ENCODE data around the gene SRP72. TPM values are rescaled to one million over a fixed set of nuclear protein-coding genes. Genes with fewer than 3 reads are reported as not detected.

Gene SRP72
- total RNA-seq, 4 donors from 2014 or later = 52.2 to 99.2 (median 77.0) TPM

DNA sequence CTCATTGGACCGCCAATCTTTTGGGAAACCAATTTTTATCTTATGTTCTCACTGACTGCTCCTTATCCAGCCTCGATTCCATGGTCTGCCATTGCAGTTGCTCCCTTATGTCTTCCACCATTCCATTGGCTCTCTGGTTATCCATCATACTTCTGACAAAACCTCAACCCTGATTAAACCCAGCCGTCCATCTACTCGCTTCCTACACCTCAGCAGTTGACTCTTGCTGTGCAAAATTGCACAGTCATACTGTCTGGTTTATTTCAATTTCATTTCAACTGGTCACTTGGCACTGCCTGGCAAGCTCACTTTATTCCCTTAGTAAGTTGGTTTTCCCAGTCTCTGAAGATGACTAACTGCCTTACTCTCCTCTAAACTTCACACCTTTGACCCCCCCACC lies 64.4 kb downstream of the SRP72 start:
- no peak overlapping the region for H3K4me3 ChIP-seq
- no peak overlapping the region for H3K27ac ChIP-seq
- WGBS = 82% methylated on average over 4 of the region's 4 CpGs
- peaks cover 6% of the 10 kb centered on the region for H3K27me3 ChIP-seq
- H3K36me3 ChIP-seq = no peaks in the 10 kb centered on the region
- TF ChIP-seq POLR2A (IDR thresholded peaks at IDR 0.05) (no peak), POLR2AphosphoS5 (IDR thresholded peaks at IDR 0.05) (no peak), EP300 (IDR thresholded peaks at IDR 0.05) (no peak)
- TF ChIP-seq, protein P1, sequence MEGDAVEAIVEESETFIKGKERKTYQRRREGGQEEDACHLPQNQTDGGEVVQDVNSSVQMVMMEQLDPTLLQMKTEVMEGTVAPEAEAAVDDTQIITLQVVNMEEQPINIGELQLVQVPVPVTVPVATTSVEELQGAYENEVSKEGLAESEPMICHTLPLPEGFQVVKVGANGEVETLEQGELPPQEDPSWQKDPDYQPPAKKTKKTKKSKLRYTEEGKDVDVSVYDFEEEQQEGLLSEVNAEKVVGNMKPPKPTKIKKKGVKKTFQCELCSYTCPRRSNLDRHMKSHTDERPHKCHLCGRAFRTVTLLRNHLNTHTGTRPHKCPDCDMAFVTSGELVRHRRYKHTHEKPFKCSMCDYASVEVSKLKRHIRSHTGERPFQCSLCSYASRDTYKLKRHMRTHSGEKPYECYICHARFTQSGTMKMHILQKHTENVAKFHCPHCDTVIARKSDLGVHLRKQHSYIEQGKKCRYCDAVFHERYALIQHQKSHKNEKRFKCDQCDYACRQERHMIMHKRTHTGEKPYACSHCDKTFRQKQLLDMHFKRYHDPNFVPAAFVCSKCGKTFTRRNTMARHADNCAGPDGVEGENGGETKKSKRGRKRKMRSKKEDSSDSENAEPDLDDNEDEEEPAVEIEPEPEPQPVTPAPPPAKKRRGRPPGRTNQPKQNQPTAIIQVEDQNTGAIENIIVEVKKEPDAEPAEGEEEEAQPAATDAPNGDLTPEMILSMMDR (IDR thresholded peaks at IDR 0.05) = no peak
- H3K9me3 ChIP-seq = no peaks in the 10 kb centered on the region
- H3K4me1 ChIP-seq = peaks cover 14% of the 10 kb centered on the region
- DNase-seq (ENCODE audit: low spot score in 2 of 2) = no peak

DNA sequence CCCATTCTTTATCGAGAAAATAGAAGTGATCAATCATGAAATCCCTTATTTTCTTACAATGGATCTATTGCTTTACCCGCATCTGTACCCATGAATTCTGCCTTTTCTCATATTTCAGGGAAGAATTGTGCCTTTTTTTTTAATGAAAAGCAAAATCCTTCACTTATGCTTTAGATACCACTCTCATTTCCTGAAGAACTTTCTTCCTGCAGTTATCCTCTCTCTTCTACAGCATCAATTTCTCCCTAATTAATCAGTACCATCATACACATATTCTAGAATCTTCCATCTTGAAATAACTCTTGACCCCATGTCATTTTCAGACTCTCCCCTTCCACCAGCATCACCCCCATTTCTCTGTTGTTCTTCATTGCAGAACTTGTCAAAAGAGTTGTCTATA lies 64.8 kb downstream of the SRP72 start:
- H3K36me3 ChIP-seq = no peaks in the 10 kb centered on the region
- H3K4me1 ChIP-seq = peaks cover 14% of the 10 kb centered on the region
- no peak for DNase-seq (ENCODE audit: low spot score in 2 of 2)
- H3K27ac ChIP-seq = no peak overlapping the region
- no peaks in the 10 kb centered on the region for H3K9me3 ChIP-seq
- H3K4me3 ChIP-seq = no peak overlapping the region
- 97% methylated on average over 2 of the region's 2 CpGs for WGBS
- TF ChIP-seq EP300 (IDR thresholded peaks at IDR 0.05) (no peak), POLR2AphosphoS5 (IDR thresholded peaks at IDR 0.05) (no peak), POLR2A (IDR thresholded peaks at IDR 0.05) (no peak)
- TF ChIP-seq, protein P1 (IDR thresholded peaks at IDR 0.05) = no peak
- peaks cover 6% of the 10 kb centered on the region for H3K27me3 ChIP-seq

DNA sequence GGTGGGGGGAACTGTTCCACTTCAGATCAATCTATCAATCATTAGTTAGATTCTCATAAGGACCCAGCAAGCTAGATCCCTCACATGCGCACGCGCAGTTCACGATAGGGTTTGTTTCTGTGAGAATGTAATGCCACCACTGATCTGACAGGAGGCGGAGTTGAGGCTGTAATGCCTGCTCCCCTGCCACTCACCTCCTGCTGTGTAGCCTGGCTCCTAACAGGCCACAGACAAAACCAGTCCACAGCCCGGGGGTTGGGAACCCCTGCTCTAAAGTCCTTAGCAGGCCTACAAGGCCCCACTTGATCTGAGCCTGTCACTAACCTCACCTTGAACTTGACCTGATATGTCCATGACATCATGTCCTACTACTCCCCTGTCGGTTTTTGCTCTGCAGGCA lies 68.5 kb downstream of the SRP72 start:
- WGBS = 90% methylated on average over 4 of the region's 7 CpGs
- Histone ChIP-seq H3K9me3 (no peaks in the 10 kb centered on the region), H3K36me3 (no peaks in the 10 kb centered on the region), H3K4me1 (peaks cover 6% of the 10 kb centered on the region), H3K27ac (no peak overlapping the region), H3K4me3 (no peak overlapping the region), H3K27me3 (peaks cover 6% of the 10 kb centered on the region)
- TF ChIP-seq POLR2A (IDR thresholded peaks at IDR 0.05) (no peak), EP300 (IDR thresholded peaks at IDR 0.05) (no peak), POLR2AphosphoS5 (IDR thresholded peaks at IDR 0.05) (no peak)
- TF ChIP-seq, protein P1 (IDR thresholded peaks at IDR 0.05) = no peak
- no peak for DNase-seq (ENCODE audit: low spot score in 2 of 2)

DNA sequence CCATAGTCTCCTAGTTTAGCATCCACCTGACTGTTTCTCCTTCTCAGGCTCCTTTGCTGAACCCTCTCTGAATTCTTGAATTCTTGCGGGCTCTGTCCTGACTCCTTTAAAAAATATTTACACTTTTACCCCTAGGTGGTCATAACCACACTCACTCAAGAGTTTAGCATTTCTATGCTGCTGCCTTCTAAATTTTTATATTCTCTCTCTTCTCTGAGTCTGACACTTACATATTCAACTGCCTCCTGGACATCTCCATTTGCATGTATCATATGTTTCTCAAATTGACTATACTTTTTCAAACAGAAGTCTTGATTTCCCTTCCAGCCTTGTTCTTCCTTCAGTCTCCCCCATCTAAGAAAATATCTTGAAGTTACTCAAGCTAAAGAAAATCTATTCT lies 69.7 kb downstream of the SRP72 start:
- Histone ChIP-seq H3K27me3 (peaks cover 6% of the 10 kb centered on the region), H3K27ac (no peak overlapping the region), H3K9me3 (no peaks in the 10 kb centered on the region), H3K4me1 (no peaks in the 10 kb centered on the region), H3K36me3 (no peaks in the 10 kb centered on the region), H3K4me3 (no peak overlapping the region)
- no peak for TF ChIP-seq EP300 (IDR thresholded peaks at IDR 0.05)
- no peak for TF ChIP-seq POLR2AphosphoS5 (IDR thresholded peaks at IDR 0.05)
- TF ChIP-seq, protein P1 (IDR thresholded peaks at IDR 0.05) = no peak
- TF ChIP-seq POLR2A (IDR thresholded peaks at IDR 0.05) = no peak
- 100% methylated on average over 1 of the region's 1 CpG for WGBS
- no peak for DNase-seq (ENCODE audit: low spot score in 2 of 2)

DNA sequence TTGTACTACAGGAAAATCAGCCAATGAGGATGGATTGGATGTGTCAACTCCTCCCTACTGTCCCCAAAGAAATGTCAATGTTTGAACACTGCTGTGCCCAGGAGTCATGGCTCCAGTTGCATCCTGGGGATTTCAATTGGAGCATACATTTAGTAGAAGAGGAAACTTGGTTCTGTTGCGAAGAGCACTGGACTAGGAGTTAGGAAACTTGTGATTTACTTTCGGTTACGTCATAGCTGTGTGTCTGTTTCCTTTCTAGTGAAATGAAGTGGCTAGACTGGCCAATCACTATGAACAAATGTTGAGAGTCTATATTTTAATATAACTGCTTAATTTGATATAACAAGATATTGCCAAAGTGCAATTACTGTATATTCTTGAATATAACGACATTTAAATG lies 73.4 kb downstream of the SRP72 start:
- Histone ChIP-seq H3K9me3 (no peaks in the 10 kb centered on the region), H3K4me1 (peaks cover 9% of the 10 kb centered on the region), H3K27ac (no peak overlapping the region), H3K27me3 (no peaks in the 10 kb centered on the region), H3K36me3 (no peaks in the 10 kb centered on the region), H3K4me3 (no peak overlapping the region)
- TF ChIP-seq POLR2A (IDR thresholded peaks at IDR 0.05) = no peak
- TF ChIP-seq, protein P1 (IDR thresholded peaks at IDR 0.05) = no peak
- TF ChIP-seq POLR2AphosphoS5 (IDR thresholded peaks at IDR 0.05) = no peak
- no peak for TF ChIP-seq EP300 (IDR thresholded peaks at IDR 0.05)
- DNase-seq (ENCODE audit: low spot score in 2 of 2) = no peak
- WGBS = 94% methylated on average over 4 of the region's 4 CpGs
